Stimulated activated CD8-positive, alpha-beta memory T cell treated with anti-CD3 and anti-CD28 coated beads, Interleukin-4, amount 100 ng/mL, for 48 hours (primary cell): Measurements from ENCODE around the gene LRRN3.
"Not testable (repeated sequence)": the region's sequence is repeated elsewhere in the genome, so short reads cannot be mapped to it uniquely, and the experiment has no call there.

ENCODE experiments used
- DNase-seq: peaks from one replicate; pipeline ENCODE4 v3.0.0-alpha.2; 2020

LRRN3 gene

GRCh38 chr7:111090846-111091245 is at the start of gene LRRN3:
Gene LRRN3, plus strand, starts transcription at chr7:111091127. Its CDS starts 31,646 bp downstream, at chr7:111122773.
- DNase-seq = peak; percentile 53

GRCh38 chr7:111041577-111041976 is 49.4 kb upstream of the LRRN3 start:
- no peak for DNase-seq

- DNase-seq = no peak
These were observed 48.1 kb upstream of the LRRN3 start for GRCh38 chr7:111042842-111043241.

GRCh38 chr7:111043561-111043960 is 47.4 kb upstream of the LRRN3 start:
- no peak for DNase-seq

GRCh38 chr7:111045449-111045848 is 45.5 kb upstream of the LRRN3 start:
- no peak for DNase-seq

GRCh38 chr7:111047595-111047994 is 43.3 kb upstream of the LRRN3 start:
- no peak for DNase-seq

- DNase-seq = no peak
These were observed 40.8 kb upstream of the LRRN3 start for GRCh38 chr7:111049971-111050680.

- no peak for DNase-seq
These were observed 40.0 kb upstream of the LRRN3 start for GRCh38 chr7:111050875-111051416.

- no peak for DNase-seq
These were observed 39.1 kb upstream of the LRRN3 start for GRCh38 chr7:111051832-111052231.

GRCh38 chr7:111053035-111053434 is 37.9 kb upstream of the LRRN3 start:
- no peak for DNase-seq

- DNase-seq = no peak
These were observed 34.6 kb upstream of the LRRN3 start for GRCh38 chr7:111056371-111056770.

- no peak for DNase-seq
These were observed 33.9 kb upstream of the LRRN3 start for GRCh38 chr7:111057066-111057465.

GRCh38 chr7:111059833-111060232 is 31.1 kb upstream of the LRRN3 start:
- no peak for DNase-seq

GRCh38 chr7:111063166-111063565 is 27.8 kb upstream of the LRRN3 start:
- DNase-seq = no peak

- DNase-seq = no peak
These were observed 23.7 kb upstream of the LRRN3 start for GRCh38 chr7:111067251-111067650.

GRCh38 chr7:111067682-111068081 is 23.2 kb upstream of the LRRN3 start:
- no peak for DNase-seq

GRCh38 chr7:111068618-111069017 is 22.3 kb upstream of the LRRN3 start:
- no peak for DNase-seq

GRCh38 chr7:111071556-111071955 is 19.4 kb upstream of the LRRN3 start:
- no peak for DNase-seq

- DNase-seq = not testable (repeated sequence)
These were observed 18.3 kb upstream of the LRRN3 start for GRCh38 chr7:111072658-111073057.

- no peak for DNase-seq
These were observed 16.7 kb upstream of the LRRN3 start for GRCh38 chr7:111074071-111074747.

- no peak for DNase-seq
These were observed 16.2 kb upstream of the LRRN3 start for GRCh38 chr7:111074748-111075146.

GRCh38 chr7:111075498-111075897 is 15.4 kb upstream of the LRRN3 start:
- no peak for DNase-seq

GRCh38 chr7:111076205-111076604 is 14.7 kb upstream of the LRRN3 start:
- DNase-seq = peak; percentile 54

GRCh38 chr7:111077001-111077400 is 13.9 kb upstream of the LRRN3 start:
- DNase-seq = no peak
